GM19468 (cell line): ENCODE results near the gene SNORC.
"Not testable (repeated sequence)": the region's sequence is repeated elsewhere in the genome, so short reads cannot be mapped to it uniquely, and the experiment has no call there.

Source experiments
- ATAC-seq: cut with Tn5 transposase; IDR thresholded peaks from one replicate; pipeline ENCODE4 v1.9.1; 2021; ENCODE audit warnings: mild to moderate bottlenecking, moderate library complexity, moderate number of reproducible peaks; ENCODE audit not compliant: unreplicated experiment; ENCODE audit errors: extremely low read depth

The SNORC gene

GRCh38 chr2:232870018-232870765, at the start of gene SNORC:
Gene SNORC (plus strand): TSS chr2:232870264. CDS start chr2:232870342, 78 bp downstream.
- ATAC-seq, result no peak

- no peak for ATAC-seq
Measured at GRCh38 chr2:232829988-232830387, 40.1 kb upstream of the SNORC start.

GRCh38 chr2:232831496-232831895, 38.6 kb upstream of the SNORC start:
- no peak for ATAC-seq

GRCh38 chr2:232833830-232834229, 36.2 kb upstream of the SNORC start:
- no peak for ATAC-seq

- ATAC-seq, result no peak
Measured at GRCh38 chr2:232835687-232836208, 34.3 kb upstream of the SNORC start.

GRCh38 chr2:232836934-232837333, 33.1 kb upstream of the SNORC start:
- no peak for ATAC-seq

GRCh38 chr2:232838406-232838874, 31.6 kb upstream of the SNORC start:
- no peak for ATAC-seq

GRCh38 chr2:232839411-232840079, 30.5 kb upstream of the SNORC start:
- ATAC-seq, result no peak

- ATAC-seq, result no peak
Measured at GRCh38 chr2:232842689-232843088, 27.4 kb upstream of the SNORC start.

- no peak for ATAC-seq
Measured at GRCh38 chr2:232843834-232844233, 26.2 kb upstream of the SNORC start.

GRCh38 chr2:232846055-232846454, 24.0 kb upstream of the SNORC start:
- no peak for ATAC-seq

- ATAC-seq, result no peak
Measured at GRCh38 chr2:232850039-232850438, 20.0 kb upstream of the SNORC start.

- not testable (repeated sequence) for ATAC-seq
Measured at GRCh38 chr2:232852081-232852480, 18.0 kb upstream of the SNORC start.

- no peak for ATAC-seq
Measured at GRCh38 chr2:232852676-232853075, 17.4 kb upstream of the SNORC start.

GRCh38 chr2:232854082-232854481, 16.0 kb upstream of the SNORC start:
- no peak for ATAC-seq

- no peak for ATAC-seq
Measured at GRCh38 chr2:232857158-232857563, 12.9 kb upstream of the SNORC start.

- no peak for ATAC-seq
Measured at GRCh38 chr2:232859385-232859916, 10.6 kb upstream of the SNORC start.

- ATAC-seq, result no peak
Measured at GRCh38 chr2:232860593-232861241, 9.3 kb upstream of the SNORC start.

GRCh38 chr2:232861353-232861752, 8.7 kb upstream of the SNORC start:
- no peak for ATAC-seq

- ATAC-seq, result no peak
Measured at GRCh38 chr2:232863996-232864395, 6.1 kb upstream of the SNORC start.

GRCh38 chr2:232865165-232865564, 4.9 kb upstream of the SNORC start:
- ATAC-seq, result no peak
